NCI-H2227 (cell line): ENCODE results near the gene PLEKHM1.

Experiments
- DNase-seq: peaks from one replicate; lab custom pipeline; 2025; ENCODE audit not compliant: unreplicated experiment; lab: John Stamatoyannopoulos, UW

The PLEKHM1 gene

GRCh38 chr17:45427181-45427835 lies 63.2 kb downstream of the PLEKHM1 start:
- DNase-seq, result no peak

- no peak for DNase-seq
Observed at GRCh38 chr17:45426561-45426960, 64.0 kb downstream of the PLEKHM1 start.

GRCh38 chr17:45425984-45426413 lies 64.5 kb downstream of the PLEKHM1 start:
- no peak for DNase-seq

GRCh38 chr17:45425125-45425983 lies 65.2 kb downstream of the PLEKHM1 start:
- peak; percentile 81 for DNase-seq

- no peak for DNase-seq
Observed at GRCh38 chr17:45424769-45425124, 65.8 kb downstream of the PLEKHM1 start.

GRCh38 chr17:45423975-45424335 lies 66.6 kb downstream of the PLEKHM1 start:
- no peak for DNase-seq

- DNase-seq, result no peak
Observed at GRCh38 chr17:45423304-45423974, 67.1 kb downstream of the PLEKHM1 start.

- no peak for DNase-seq
Observed at GRCh38 chr17:45414990-45415881, 75.3 kb downstream of the PLEKHM1 start.

GRCh38 chr17:45413498-45413923 lies 77.0 kb downstream of the PLEKHM1 start:
- DNase-seq, result no peak

GRCh38 chr17:45411348-45412105 lies 79.0 kb downstream of the PLEKHM1 start:
- DNase-seq, result no peak

GRCh38 chr17:45410144-45411091 lies 80.1 kb downstream of the PLEKHM1 start:
- DNase-seq, result no peak

GRCh38 chr17:45409659-45410076 lies 80.9 kb downstream of the PLEKHM1 start:
- DNase-seq, result no peak

- DNase-seq, result no peak
Observed at GRCh38 chr17:45408611-45409421, 81.7 kb downstream of the PLEKHM1 start.

- no peak for DNase-seq
Observed at GRCh38 chr17:45406107-45406506, 84.4 kb downstream of the PLEKHM1 start.

- DNase-seq, result no peak
Observed at GRCh38 chr17:45405250-45406086, 85.1 kb downstream of the PLEKHM1 start.

- DNase-seq, result no peak
Observed at GRCh38 chr17:45404870-45405249, 85.7 kb downstream of the PLEKHM1 start.

- DNase-seq, result no peak
Observed at GRCh38 chr17:45403906-45404490, 86.5 kb downstream of the PLEKHM1 start.
